KG1 (cell line): ENCODE data around the gene KIF2B.
"Not testable (repeated sequence)": the region's sequence is repeated elsewhere in the genome, so short reads cannot be mapped to it uniquely, and the experiment has no call there.

ENCODE experiments used
- DNase-seq: peaks from one replicate; lab custom pipeline; 2025; lab: John Stamatoyannopoulos, UW

Gene KIF2B

GRCh38 chr17:53822764-53823163, at the start of gene KIF2B:
TSS of gene KIF2B (plus strand) at chr17:53822927. CDS start at chr17:53823034, 107 bp downstream.
- DNase-seq: no peak

- no peak for DNase-seq
Observed at GRCh38 chr17:53780320-53780719, 42.4 kb upstream of the KIF2B start.

- no peak for DNase-seq
Observed at GRCh38 chr17:53791551-53791950, 31.2 kb upstream of the KIF2B start.

GRCh38 chr17:53792451-53792850, 30.3 kb upstream of the KIF2B start:
- no peak for DNase-seq

GRCh38 chr17:53792997-53793396, 29.7 kb upstream of the KIF2B start:
- no peak for DNase-seq

- no peak for DNase-seq
Observed at GRCh38 chr17:53794875-53795274, 27.9 kb upstream of the KIF2B start.

GRCh38 chr17:53796642-53797041, 26.1 kb upstream of the KIF2B start:
- DNase-seq: no peak

GRCh38 chr17:53797501-53797900, 25.2 kb upstream of the KIF2B start:
- DNase-seq: no peak

- DNase-seq: no peak
Observed at GRCh38 chr17:53804437-53804836, 18.3 kb upstream of the KIF2B start.

GRCh38 chr17:53806473-53806872, 16.3 kb upstream of the KIF2B start:
- no peak for DNase-seq

- DNase-seq: no peak
Observed at GRCh38 chr17:53807286-53807685, 15.4 kb upstream of the KIF2B start.

GRCh38 chr17:53818271-53818670, 4.5 kb upstream of the KIF2B start:
- DNase-seq: no peak

GRCh38 chr17:53818929-53819328, 3.8 kb upstream of the KIF2B start:
- no peak for DNase-seq

GRCh38 chr17:53819956-53820355, 2.8 kb upstream of the KIF2B start:
- DNase-seq: no peak

- DNase-seq: no peak
Observed at GRCh38 chr17:53823341-53824050, 769 bp downstream of the KIF2B start.

- DNase-seq: not testable (repeated sequence)
Observed at GRCh38 chr17:53834771-53835170, 12.0 kb downstream of the KIF2B start.

GRCh38 chr17:53837131-53837530, 14.4 kb downstream of the KIF2B start:
- DNase-seq: no peak

- DNase-seq: no peak
Observed at GRCh38 chr17:53844491-53845107, 21.9 kb downstream of the KIF2B start.

- not testable (repeated sequence) for DNase-seq
Observed at GRCh38 chr17:53871128-53871527, 48.4 kb downstream of the KIF2B start.
